SK-N-DZ (cell line): ENCODE results near the gene MACROH2A1.
"Not testable (repeated sequence)": the region's sequence is repeated elsewhere in the genome, so short reads cannot be mapped to it uniquely, and the experiment has no call there.

ENCODE experiments used
- DNase-seq: peaks from one replicate; pipeline ENCODE4 v3.0.0-alpha.2; 2015; ENCODE audit warnings: low spot score

Gene MACROH2A1

GRCh38 chr5:135379046-135379654, 19.9 kb downstream of the MACROH2A1 start:
- no peak for DNase-seq

GRCh38 chr5:135377751-135378680, 21.0 kb downstream of the MACROH2A1 start:
- DNase-seq, result no peak

- no peak for DNase-seq
Observed at GRCh38 chr5:135376961-135377624, 21.9 kb downstream of the MACROH2A1 start.

GRCh38 chr5:135375040-135375793, 23.8 kb downstream of the MACROH2A1 start:
- no peak for DNase-seq

- no peak for DNase-seq
Observed at GRCh38 chr5:135373736-135374515, 25.1 kb downstream of the MACROH2A1 start.

- DNase-seq, result no peak
Observed at GRCh38 chr5:135372654-135373381, 26.2 kb downstream of the MACROH2A1 start.

- DNase-seq, result no peak
Observed at GRCh38 chr5:135371622-135372232, 27.3 kb downstream of the MACROH2A1 start.

GRCh38 chr5:135369952-135370351, 29.1 kb downstream of the MACROH2A1 start:
- no peak for DNase-seq

- DNase-seq, result no peak
Observed at GRCh38 chr5:135367554-135367953, 31.5 kb downstream of the MACROH2A1 start.

GRCh38 chr5:135367076-135367475, 32.0 kb downstream of the MACROH2A1 start:
- DNase-seq, result no peak

- DNase-seq, result no peak
Observed at GRCh38 chr5:135365281-135365680, 33.8 kb downstream of the MACROH2A1 start.

GRCh38 chr5:135364421-135365262, 34.4 kb downstream of the MACROH2A1 start:
- DNase-seq, result no peak

- not testable (repeated sequence) for DNase-seq
Observed at GRCh38 chr5:135363342-135363741, 35.7 kb downstream of the MACROH2A1 start.

- no peak for DNase-seq
Observed at GRCh38 chr5:135362102-135362501, 36.9 kb downstream of the MACROH2A1 start.

GRCh38 chr5:135360278-135361274, 38.5 kb downstream of the MACROH2A1 start:
- no peak for DNase-seq

- DNase-seq, result no peak
Observed at GRCh38 chr5:135359374-135360165, 39.5 kb downstream of the MACROH2A1 start.

- DNase-seq, result no peak
Observed at GRCh38 chr5:135357685-135358084, 41.3 kb downstream of the MACROH2A1 start.
